C4-2B (cell line): Measurements from ENCODE around the gene IFI27.

Experiments used
- CTCF ChIP-seq: fragments of 450-650 bp; conservative IDR thresholded peaks from 2 replicates; pipeline ENCODE4 v1.5.1; 2017; ENCODE audit warnings: mild to moderate bottlenecking
- ZFX ChIP-seq: fragments of 450-650 bp; IDR thresholded peaks from 2 replicates; pipeline ENCODE4 v1.6.1; 2017

- TF ChIP-seq CTCF (no peak), ZFX (no peak)
These were observed 14.2 kb downstream of the IFI27 start for GRCh38 chr14:94124582-94125377.
